Mammary epithelial cell (primary cell): ENCODE data around the gene CACNG1.
"Not testable (repeated sequence)": the region's sequence is repeated elsewhere in the genome, so short reads cannot be mapped to it uniquely, and the experiment has no call there.

Source experiments
- CTCF ChIP-seq, 2 donors: IDR thresholded peaks in 1 of 2; conservative IDR thresholded peaks in 1 of 2; 2 replicates each; pipeline ENCODE4 v1.5.1; 2011 to 2012; ENCODE audit warnings: inconsistent platforms in 2 of 2, low read length in 2 of 2, mild to moderate bottlenecking in 2 of 2, control low read depth in 1 of 2, low read depth in 1 of 2; ENCODE audit not compliant: insufficient read depth in 1 of 2; ENCODE audit errors: extremely low read depth in 1 of 2
- EZH2 ChIP-seq: IDR thresholded peaks from 2 replicates; pipeline ENCODE4 v1.6.1; 2012; ENCODE audit warnings: low read length, inconsistent platforms, borderline replicate concordance

DNA sequence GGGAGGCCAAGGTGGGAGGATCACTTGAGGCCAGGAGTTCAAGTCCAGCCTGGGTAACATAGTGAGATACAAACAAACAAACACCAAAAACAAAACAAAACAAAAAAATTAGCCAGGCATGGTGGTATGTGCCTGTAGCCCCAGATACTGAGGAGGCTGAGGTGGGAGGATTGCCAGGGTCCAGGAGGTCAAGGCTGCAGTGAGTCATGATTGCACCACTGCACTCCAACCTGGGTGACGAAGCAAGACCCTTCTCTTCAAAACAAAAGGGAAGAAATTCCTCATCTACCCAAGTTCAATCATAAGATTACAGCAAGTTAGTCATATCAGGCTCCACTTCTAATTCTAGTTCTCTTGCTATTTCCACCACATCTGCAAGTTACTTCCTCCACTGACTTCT is 50.9 kb downstream of the CACNG1 start:
- TF ChIP-seq CTCF (conservative IDR thresholded peaks at IDR 0.05 in 1 of 2, IDR thresholded peaks at IDR 0.05 in 1 of 2; ENCODE audit: extremely low read depth in 1 of 2, insufficient read depth in 1 of 2, low read depth in 1 of 2, low read length in 2 of 2); EZH2: not testable (repeated sequence)
